NCI-H345 (cell line): Measurements from ENCODE around the gene RAD50.
"Not testable (repeated sequence)": the region's sequence is repeated elsewhere in the genome, so short reads cannot be mapped to it uniquely, and the experiment has no call there.

Experiments
- DNase-seq: peaks from one replicate; lab custom pipeline; 2025; lab: John Stamatoyannopoulos, UW

Gene RAD50

GRCh38 chr5:132557478-132558172, 848 bp downstream of the RAD50 start:
- peak; percentile 17 for DNase-seq

- DNase-seq: no peak
Measured at GRCh38 chr5:132559383-132560060, 2.7 kb downstream of the RAD50 start.

GRCh38 chr5:132561601-132562000, 4.8 kb downstream of the RAD50 start:
- DNase-seq: no peak

- not testable (repeated sequence) for DNase-seq
Measured at GRCh38 chr5:132564555-132564954, 7.8 kb downstream of the RAD50 start.

- DNase-seq: no peak
Measured at GRCh38 chr5:132566657-132567056, 9.9 kb downstream of the RAD50 start.

GRCh38 chr5:132576123-132576522, 19.3 kb downstream of the RAD50 start:
- DNase-seq: no peak

GRCh38 chr5:132584560-132584959, 27.8 kb downstream of the RAD50 start:
- DNase-seq: not testable (repeated sequence)

GRCh38 chr5:132586063-132586462, 29.3 kb downstream of the RAD50 start:
- DNase-seq: no peak

GRCh38 chr5:132589467-132589866, 32.7 kb downstream of the RAD50 start:
- DNase-seq: no peak

GRCh38 chr5:132591145-132591544, 34.4 kb downstream of the RAD50 start:
- DNase-seq: no peak

- DNase-seq: no peak
Measured at GRCh38 chr5:132592521-132592920, 35.7 kb downstream of the RAD50 start.

GRCh38 chr5:132594170-132594569, 37.4 kb downstream of the RAD50 start:
- no peak for DNase-seq

GRCh38 chr5:132595624-132596023, 38.8 kb downstream of the RAD50 start:
- DNase-seq: no peak

GRCh38 chr5:132601071-132601728, 44.4 kb downstream of the RAD50 start:
- no peak for DNase-seq

GRCh38 chr5:132607095-132607494, 50.3 kb downstream of the RAD50 start:
- DNase-seq: no peak

- DNase-seq: no peak
Measured at GRCh38 chr5:132608107-132608506, 51.3 kb downstream of the RAD50 start.

GRCh38 chr5:132611965-132612364, 55.2 kb downstream of the RAD50 start:
- no peak for DNase-seq

- no peak for DNase-seq
Measured at GRCh38 chr5:132612846-132613245, 56.1 kb downstream of the RAD50 start.

GRCh38 chr5:132621699-132622098, 64.9 kb downstream of the RAD50 start:
- no peak for DNase-seq

- DNase-seq: no peak
Measured at GRCh38 chr5:132622608-132623007, 65.8 kb downstream of the RAD50 start.

- DNase-seq: no peak
Measured at GRCh38 chr5:132627470-132627869, 70.7 kb downstream of the RAD50 start.

- no peak for DNase-seq
Measured at GRCh38 chr5:132628814-132629213, 72.0 kb downstream of the RAD50 start.
